Activated CD8-positive, alpha-beta T cell treated with anti-CD3 and anti-CD28 coated beads for 36 hours (primary cell): ENCODE results near the gene RAB3GAP1. TPM values are rescaled to one million over a fixed set of nuclear protein-coding genes. Genes with fewer than 3 reads are reported as not detected.

Experiments used
- ATAC-seq: fragments of 200-7000 bp; cut with Tn5 transposase; one replicate; pipeline ENCODE4 v1.10.0; 2021; ENCODE audit warnings: mild to moderate bottlenecking, moderate library complexity
- CTCF ChIA-PET: fragments of 350-600 bp; sonication (Branson Sonifier 250); formaldehyde crosslinking; loops from one replicate; lab custom pipeline; 2021; ENCODE audit warnings: antibody characterized with exemption; lab: Charles Lee
- POLR2A ChIA-PET: fragments of 350-600 bp; sonication (Branson Sonifier 250); formaldehyde crosslinking; loops from one replicate; lab custom pipeline; 2021; ENCODE audit warnings: antibody characterized with exemption; lab: Charles Lee
- DNase-seq: peaks from one replicate; pipeline ENCODE4 v3.0.0-alpha.2; 2020
- H3K27ac Mint-ChIP-seq: one replicate; pipeline ENCODE4 v1.8.0; 2021; ENCODE audit warnings: mild to moderate bottlenecking, mixed read lengths
- H3K27me3 Mint-ChIP-seq: one replicate; pipeline ENCODE4 v1.8.0; 2021; ENCODE audit warnings: mixed read lengths
- H3K36me3 Mint-ChIP-seq: one replicate; pipeline ENCODE4 v1.8.0; 2021; ENCODE audit warnings: low read depth, mixed read lengths
- H3K4me1 Mint-ChIP-seq: one replicate; pipeline ENCODE4 v1.8.0; 2021; ENCODE audit warnings: low read depth, mixed read lengths
- H3K4me3 Mint-ChIP-seq: one replicate; pipeline ENCODE4 v1.8.0; 2021; ENCODE audit warnings: mild to moderate bottlenecking, moderate library complexity, mixed read lengths
- H3K9me3 Mint-ChIP-seq: one replicate; pipeline ENCODE4 v1.8.0; 2021; ENCODE audit warnings: mixed read lengths
- CTCF ChIP-seq: fragments of 200-600 bp; IDR thresholded peaks from one replicate; pipeline ENCODE4 v1.8.0; 2022; ENCODE audit warnings: antibody characterized with exemption, mild to moderate bottlenecking
- intact Hi-C: fragments of 100-400 bp; cut with micrococcal nuclease; formaldehyde crosslinking; loops from one replicate; pipeline ENCODE4 v1.10.0; 2022
- total RNA-seq, 2 experiments: library from RNA; stranded (reverse); gene quantifications; one replicate each; pipeline ENCODE4 v1.2.3, GENCODE V29; 2021

The RAB3GAP1 gene
- total RNA-seq, 2 experiments from 2014 or later: 24.7 to 25.6 TPM

GRCh38 chr2:135157856-135158255 is 105.8 kb downstream of the RAB3GAP1 start:
- Mint-ChIP-seq H3K4me3 (no peak overlapping the region), H3K9me3 (no peaks in the 10 kb centered on the region), H3K36me3 (peaks cover 46% of the 10 kb centered on the region), H3K4me1 (peaks cover 23% of the 10 kb centered on the region), H3K27me3 (no peaks in the 10 kb centered on the region), H3K27ac (no peak overlapping the region)
- intact Hi-C loops: no loop called here
- DNase-seq (no peak), ATAC-seq (no peak)
- POLR2A ChIA-PET: no interaction called here
- TF ChIP-seq CTCF: no peak
- CTCF ChIA-PET: no interaction called here

- H3K4me3 Mint-ChIP-seq: no peak overlapping the region
- no peak overlapping the region for H3K27ac Mint-ChIP-seq
- no peak for TF ChIP-seq CTCF
- intact Hi-C loops: no loop called here
- ATAC-seq: no peak
- CTCF ChIA-PET: no interaction called here
- no peaks in the 10 kb centered on the region for H3K27me3 Mint-ChIP-seq
- peaks cover 43% of the 10 kb centered on the region for H3K36me3 Mint-ChIP-seq
- POLR2A ChIA-PET: no interaction called here
- H3K9me3 Mint-ChIP-seq: no peaks in the 10 kb centered on the region
- no peak for DNase-seq
- peaks cover 26% of the 10 kb centered on the region for H3K4me1 Mint-ChIP-seq
Measured at GRCh38 chr2:135159191-135159590, 107.1 kb downstream of the RAB3GAP1 start.

- H3K9me3 Mint-ChIP-seq: no peaks in the 10 kb centered on the region
- no peak for TF ChIP-seq CTCF
- no peaks in the 10 kb centered on the region for H3K27me3 Mint-ChIP-seq
- ATAC-seq (no peak), DNase-seq (no peak)
- ChIA-PET POLR2A (no interaction called here), CTCF (no interaction called here)
- H3K36me3 Mint-ChIP-seq: peaks cover 28% of the 10 kb centered on the region
- H3K27ac Mint-ChIP-seq: peak overlapping the region; percentile 20
- H3K4me3 Mint-ChIP-seq: no peak overlapping the region
- intact Hi-C loops: no loop called here
- H3K4me1 Mint-ChIP-seq: peaks cover 14% of the 10 kb centered on the region
Measured at GRCh38 chr2:135162377-135162776, 110.3 kb downstream of the RAB3GAP1 start.

GRCh38 chr2:135162786-135163185 is 110.7 kb downstream of the RAB3GAP1 start:
- H3K9me3 Mint-ChIP-seq: no peaks in the 10 kb centered on the region

GRCh38 chr2:135163306-135163705 is 111.2 kb downstream of the RAB3GAP1 start:
- no peaks in the 10 kb centered on the region for H3K9me3 Mint-ChIP-seq
- peaks cover 16% of the 10 kb centered on the region for H3K4me1 Mint-ChIP-seq
- ChIA-PET POLR2A (no interaction called here), CTCF (interaction anchor here (1.5 kb wide), 1 partner anchor 10 kb away, joined by 5 read pairs; no protein-coding TSS in a partner anchor)
- intact Hi-C loops: no loop called here
- peaks cover 25% of the 10 kb centered on the region for H3K36me3 Mint-ChIP-seq
- DNase-seq: no peak
- no peak for ATAC-seq
- H3K4me3 Mint-ChIP-seq: no peak overlapping the region
- H3K27ac Mint-ChIP-seq: no peak overlapping the region
- no peak for TF ChIP-seq CTCF
- H3K27me3 Mint-ChIP-seq: no peaks in the 10 kb centered on the region

More at GRCh38 chr2:135162786-135163185, 110.7 kb downstream of the RAB3GAP1 start:
- peak overlapping the region; percentile 20 for H3K27ac Mint-ChIP-seq
- H3K4me1 Mint-ChIP-seq: peaks cover 14% of the 10 kb centered on the region
- no peak for TF ChIP-seq CTCF
- DNase-seq (no peak), ATAC-seq (no peak)
- CTCF ChIA-PET: interaction anchor here (1.5 kb wide), 1 partner anchor 11 kb away, joined by 5 read pairs; no protein-coding TSS in a partner anchor
- H3K27me3 Mint-ChIP-seq: no peaks in the 10 kb centered on the region
- H3K4me3 Mint-ChIP-seq: no peak overlapping the region
- POLR2A ChIA-PET: no interaction called here
- intact Hi-C loops: no loop called here
- H3K36me3 Mint-ChIP-seq: peaks cover 27% of the 10 kb centered on the region
